T-helper 2 cell treated with Interferon-gamma antibody and Interleukin-4, amounts not matched to agents 100 ng/mL and 5 ng/mL, for 36 hours (primary cell): ENCODE measurements around the gene CTU1. TPM values are rescaled to one million over a fixed set of nuclear protein-coding genes. Genes with fewer than 3 reads are reported as not detected.

Experiments
- intact Hi-C: fragments of 100-400 bp; cut with micrococcal nuclease; formaldehyde crosslinking; loops from one replicate; pipeline ENCODE4 v1.15.1; 2023
- total RNA-seq: library from RNA; stranded (reverse); gene quantifications from 2 replicates; pipeline ENCODE4 v1.2.3, GENCODE V29; 2022

The CTU1 gene
- total RNA-seq, 1 donor from 2014 or later = 9.0 TPM

- intact Hi-C loops = no loop called here
Measured at GRCh38 chr19:51084505-51084904, 23.7 kb downstream of the CTU1 start.

GRCh38 chr19:51083783-51084182 is 24.4 kb downstream of the CTU1 start:
- intact Hi-C loops = no loop called here

- intact Hi-C loops = no loop called here
Measured at GRCh38 chr19:51083181-51083580, 25.0 kb downstream of the CTU1 start.

- intact Hi-C loops = no loop called here
Measured at GRCh38 chr19:51082611-51083010, 25.6 kb downstream of the CTU1 start, which contains the start of gene KLK14. Gene KLK14, minus strand, starts transcription at chr19:51082887. Its CDS starts 273 bp downstream, at chr19:51082614.

GRCh38 chr19:51081476-51081875 is 26.7 kb downstream of the CTU1 start:
- intact Hi-C loops = no loop called here

- intact Hi-C loops = no loop called here
Measured at GRCh38 chr19:51079481-51080110, 28.6 kb downstream of the CTU1 start.

GRCh38 chr19:51078731-51079130 is 29.5 kb downstream of the CTU1 start:
- intact Hi-C loops = no loop called here

GRCh38 chr19:51078104-51078503 is 30.1 kb downstream of the CTU1 start:
- intact Hi-C loops = no loop called here

- intact Hi-C loops = no loop called here
Measured at GRCh38 chr19:51076631-51077213, 31.5 kb downstream of the CTU1 start.

- intact Hi-C loops = no loop called here
Measured at GRCh38 chr19:51075998-51076397, 32.2 kb downstream of the CTU1 start.

- intact Hi-C loops = no loop called here
Measured at GRCh38 chr19:51071095-51071405, 37.2 kb downstream of the CTU1 start.

GRCh38 chr19:51070334-51071094 is 37.7 kb downstream of the CTU1 start:
- intact Hi-C loops = no loop called here

GRCh38 chr19:51066393-51067186 is 41.6 kb downstream of the CTU1 start:
- intact Hi-C loops = no loop called here

- intact Hi-C loops = no loop called here
Measured at GRCh38 chr19:51065221-51065960, 42.8 kb downstream of the CTU1 start.

- intact Hi-C loops = no loop called here
Measured at GRCh38 chr19:51064534-51065220, 43.5 kb downstream of the CTU1 start, which contains the start of gene KLK13. Gene KLK13, minus strand, starts transcription at chr19:51065092. Its CDS starts 25 bp downstream, at chr19:51065067.

GRCh38 chr19:51063664-51064063 is 44.5 kb downstream of the CTU1 start:
- intact Hi-C loops = no loop called here

- intact Hi-C loops = no loop called here
Measured at GRCh38 chr19:51060973-51061372, 47.2 kb downstream of the CTU1 start.

- intact Hi-C loops = no loop called here
Measured at GRCh38 chr19:51060336-51060735, 47.9 kb downstream of the CTU1 start.

- intact Hi-C loops = no loop called here
Measured at GRCh38 chr19:51059715-51060114, 48.5 kb downstream of the CTU1 start.

GRCh38 chr19:51055866-51056265 is 52.3 kb downstream of the CTU1 start:
- intact Hi-C loops = no loop called here
